SK-N-SH treated with all-trans-retinoic acid at 6 μM for 48 hours (cell line): ENCODE data around the gene INKA1.

Experiments used
- CSDC2 ChIP-seq: fragments of 250-450 bp; sonication (Bioruptor Pico); IDR thresholded peaks from 2 replicates; pipeline ENCODE4 v1.5.0; 2020; ENCODE audit warnings: mild to moderate bottlenecking, moderate library complexity
- ESRRG ChIP-seq: fragments of 250-450 bp; sonication (Bioruptor Pico); IDR thresholded peaks from 2 replicates; pipeline ENCODE4 v1.6.1; 2021; ENCODE audit warnings: mild to moderate bottlenecking
- PATZ1 ChIP-seq: fragments of 250-450 bp; sonication (Bioruptor Pico); IDR thresholded peaks from 2 replicates; pipeline ENCODE4 v1.8.0; 2020; ENCODE audit warnings: mild to moderate bottlenecking, moderate library complexity, borderline replicate concordance
- PPARA ChIP-seq: fragments of 250-450 bp; sonication (Bioruptor Pico); IDR thresholded peaks from 2 replicates; pipeline ENCODE4 v1.5.0; 2020; ENCODE audit warnings: mild to moderate bottlenecking, borderline replicate concordance
- RARB ChIP-seq: fragments of 250-450 bp; sonication (Bioruptor Pico); IDR thresholded peaks from 2 replicates; pipeline ENCODE4 v1.8.0; 2021; ENCODE audit warnings: mild to moderate bottlenecking, moderate library complexity
- SNAI2 ChIP-seq: fragments of 250-450 bp; sonication (Bioruptor Pico); IDR thresholded peaks from 2 replicates; pipeline ENCODE4 v1.5.0; 2020; ENCODE audit warnings: mild to moderate bottlenecking, moderate library complexity
- TCF4 ChIP-seq: fragments of 250-450 bp; sonication (Bioruptor Pico); IDR thresholded peaks from 2 replicates; pipeline ENCODE4 v1.8.0; 2021; ENCODE audit warnings: mild to moderate bottlenecking, moderate library complexity, borderline replicate concordance
- ZFP3 ChIP-seq: fragments of 250-450 bp; sonication (Bioruptor Pico); IDR thresholded peaks from 2 replicates; pipeline ENCODE4 v1.5.0; 2020; ENCODE audit warnings: mild to moderate bottlenecking, moderate library complexity

GRCh38 chr3:49791571-49791970 is 11.5 kb upstream of the INKA1 start:
- no peak for TF ChIP-seq CSDC2 (CRISPR knock-in tag)
- TF ChIP-seq RARB (CRISPR knock-in tag): no peak
- TF ChIP-seq SNAI2 (CRISPR knock-in tag): no peak
- no peak for TF ChIP-seq ZFP3 (CRISPR knock-in tag)
- no peak for TF ChIP-seq TCF4 (CRISPR knock-in tag)
- TF ChIP-seq PATZ1 (CRISPR knock-in tag): no peak
- no peak for TF ChIP-seq PPARA (CRISPR knock-in tag)
- no peak for TF ChIP-seq ESRRG (CRISPR knock-in tag)
